ENCODE results near the gene KAT2A. TPM values are rescaled to one million over a fixed set of nuclear protein-coding genes. Genes with fewer than 3 reads are reported as not detected.

KAT2A gene
- total RNA-seq, 1 donor from 2014 or later: 45.5 TPM

GRCh38 chr17:42097691-42098631 is 23.2 kb downstream of the KAT2A start, which contains the start of gene ZNF385C:
ZNF385C (minus strand) TSS chr17:42098473; CDS start chr17:42063056, 35,417 bp downstream.
- intact Hi-C loops (cut with micrococcal nuclease): no loop called here

GRCh38 chr17:42096360-42097111 is 24.6 kb downstream of the KAT2A start:
- intact Hi-C loops (cut with micrococcal nuclease): no loop called here

GRCh38 chr17:42094375-42095069 is 26.6 kb downstream of the KAT2A start:
- intact Hi-C loops (cut with micrococcal nuclease): no loop called here

DNA sequence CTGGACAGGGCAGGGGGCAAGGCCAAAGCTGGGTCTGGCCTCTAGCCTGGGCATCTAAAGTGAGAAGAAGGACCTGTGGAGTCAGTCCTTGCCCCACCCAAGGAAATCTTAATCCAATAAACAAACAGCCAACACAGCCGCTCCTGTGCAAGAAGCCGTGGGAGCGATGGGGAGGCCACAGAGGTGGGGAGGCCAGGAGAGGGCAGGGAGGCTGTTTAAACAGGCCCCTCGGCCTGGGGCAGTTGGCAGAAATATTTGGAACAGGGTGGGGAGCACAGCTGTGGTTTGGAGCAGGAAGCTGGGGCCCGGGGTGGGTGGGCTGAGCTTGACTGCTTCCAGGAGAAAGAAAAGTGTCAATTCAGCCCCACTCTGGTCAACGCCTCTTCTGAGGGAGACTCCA is 28.2 kb downstream of the KAT2A start:
- intact Hi-C loops (cut with micrococcal nuclease): no loop called here

DNA sequence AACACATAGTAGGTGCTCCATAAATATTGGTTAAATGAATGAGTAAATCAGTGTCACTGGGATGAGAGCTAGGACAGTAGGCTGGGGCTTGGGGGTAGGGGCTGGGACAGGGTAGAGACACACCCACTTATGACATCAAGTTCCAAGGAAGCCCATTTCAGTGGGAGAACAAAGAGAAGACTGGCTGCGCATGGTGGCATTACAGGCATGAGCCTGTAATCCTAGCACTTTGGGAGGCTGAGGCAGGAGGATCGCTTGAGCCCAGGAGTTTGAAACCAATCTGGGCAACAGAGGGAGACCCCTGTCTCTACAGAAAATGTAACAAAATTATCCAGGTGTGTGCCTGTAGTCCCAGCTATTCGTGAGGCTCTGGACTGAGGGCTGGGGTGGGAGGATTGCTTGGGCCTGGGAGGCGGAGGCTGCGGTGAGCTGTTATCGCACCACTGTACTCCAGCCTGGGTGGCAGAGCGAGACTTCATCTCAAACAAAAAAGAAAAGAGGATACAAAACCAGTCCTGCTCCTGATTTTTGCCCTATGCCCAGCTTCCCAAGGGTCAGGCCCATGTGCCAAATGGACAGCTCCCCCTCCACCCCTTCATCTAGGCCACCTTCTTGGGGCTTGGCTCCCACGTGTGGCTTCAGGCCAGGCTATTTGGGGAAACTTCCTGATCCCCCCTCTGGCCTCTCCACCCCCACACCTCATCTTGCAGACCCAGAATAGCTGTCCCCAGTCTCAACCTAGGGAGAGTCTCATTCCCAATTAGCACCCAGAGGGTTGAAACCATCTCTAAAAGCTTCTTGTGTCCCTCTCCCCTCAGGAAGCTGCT is 30.0 kb downstream of the KAT2A start:
- intact Hi-C loops (cut with micrococcal nuclease): no loop called here

DNA sequence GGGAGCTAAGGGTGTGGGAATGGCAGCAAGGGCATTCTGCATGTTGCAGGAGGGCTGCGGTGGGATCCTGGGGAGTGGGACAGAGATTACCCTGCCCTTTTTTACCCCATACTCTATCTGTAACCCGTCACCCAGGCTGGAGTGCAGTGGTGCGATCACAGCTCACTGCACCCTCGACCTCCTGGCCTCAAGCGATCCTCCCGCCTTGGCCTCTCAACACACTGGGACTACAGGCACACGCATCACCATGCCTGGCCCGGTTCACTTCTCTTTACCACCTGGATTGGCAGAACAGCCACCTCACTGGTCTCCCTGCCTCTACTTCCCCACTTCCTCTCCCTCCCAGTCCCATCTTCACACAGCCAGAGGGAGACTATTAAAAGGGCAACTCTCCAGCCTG is 32.4 kb downstream of the KAT2A start:
- intact Hi-C loops (cut with micrococcal nuclease): no loop called here

DNA sequence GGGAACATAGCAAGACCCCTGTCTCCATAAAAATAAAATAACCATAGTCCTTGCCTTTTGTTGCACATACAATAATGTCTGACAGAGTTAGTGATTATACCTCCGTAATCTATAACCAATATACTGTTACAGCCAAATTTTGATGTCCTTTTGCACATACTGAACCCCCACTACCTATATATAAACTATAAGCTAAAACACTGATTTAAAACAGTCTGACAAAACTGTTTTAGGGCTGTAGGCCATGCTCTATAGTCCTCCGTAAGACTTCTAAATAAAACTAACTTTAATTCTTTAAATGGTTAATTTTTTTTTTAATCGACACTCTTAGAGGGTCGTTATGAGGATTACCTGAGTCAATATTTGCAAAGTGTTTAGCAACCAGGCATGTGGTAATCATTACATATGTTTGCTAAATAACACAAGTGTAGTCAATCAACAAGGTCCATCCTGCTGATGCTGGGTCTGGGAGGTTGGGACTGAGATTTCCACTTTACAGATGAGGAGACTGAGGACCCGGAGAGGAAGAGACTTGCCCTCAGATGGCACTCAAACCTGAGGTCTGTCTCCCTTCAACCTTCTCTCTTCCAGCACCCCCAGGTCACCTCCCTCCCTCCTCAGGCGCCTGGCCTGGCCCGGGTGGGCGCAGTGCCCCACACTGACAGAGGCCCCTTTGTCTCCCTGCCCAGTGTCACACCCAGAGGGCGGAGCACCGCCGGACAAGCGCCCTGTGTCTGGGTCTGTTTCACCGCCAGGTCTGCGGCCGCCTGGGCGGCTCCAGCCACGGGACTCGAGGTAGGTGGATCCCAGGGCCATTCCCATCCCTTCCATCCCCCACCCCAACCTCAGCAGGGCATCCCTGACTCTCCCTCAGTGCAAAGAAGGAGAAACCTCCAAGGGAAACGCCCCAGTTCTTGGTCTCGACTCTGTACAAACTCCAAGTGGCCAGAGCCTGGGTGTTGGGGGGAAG is 33.1 kb downstream of the KAT2A start:
- intact Hi-C loops (cut with micrococcal nuclease): no loop called here

DNA sequence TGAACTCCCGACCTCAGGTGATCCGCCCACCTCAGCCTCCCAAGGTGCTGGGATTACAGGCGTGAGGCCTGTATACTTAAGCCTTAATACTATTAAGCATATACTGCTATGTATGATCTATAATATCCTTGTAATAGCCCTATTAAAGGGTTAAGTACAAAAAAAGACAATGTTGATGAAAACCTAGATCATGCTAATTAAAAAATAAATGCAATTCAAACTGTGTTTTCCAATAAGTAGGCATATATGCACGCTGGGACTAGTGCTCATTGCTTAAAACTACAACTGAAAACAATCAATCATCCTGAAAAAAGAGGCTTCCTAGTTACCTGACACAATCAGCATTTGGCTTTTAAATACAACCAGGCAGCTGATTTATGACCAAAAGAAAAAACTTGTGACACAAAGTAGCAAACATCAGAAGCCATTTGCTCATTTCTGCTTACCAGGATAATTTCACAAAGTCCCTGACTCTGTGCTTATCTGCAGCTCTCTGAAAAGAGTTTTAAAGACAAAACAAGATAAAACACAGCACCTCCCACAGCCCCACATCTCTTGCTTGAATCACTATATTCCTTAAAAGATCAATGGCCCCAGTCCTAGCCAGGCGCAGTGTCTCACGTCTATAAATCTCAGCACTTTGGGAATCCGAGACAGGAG is 34.0 kb downstream of the KAT2A start:
- intact Hi-C loops (cut with micrococcal nuclease): no loop called here

- intact Hi-C loops (cut with micrococcal nuclease): no loop called here
Measured at GRCh38 chr17:42081516-42082129, 39.5 kb downstream of the KAT2A start.

GRCh38 chr17:42079541-42079940 is 41.6 kb downstream of the KAT2A start:
- intact Hi-C loops (cut with micrococcal nuclease): no loop called here

DNA sequence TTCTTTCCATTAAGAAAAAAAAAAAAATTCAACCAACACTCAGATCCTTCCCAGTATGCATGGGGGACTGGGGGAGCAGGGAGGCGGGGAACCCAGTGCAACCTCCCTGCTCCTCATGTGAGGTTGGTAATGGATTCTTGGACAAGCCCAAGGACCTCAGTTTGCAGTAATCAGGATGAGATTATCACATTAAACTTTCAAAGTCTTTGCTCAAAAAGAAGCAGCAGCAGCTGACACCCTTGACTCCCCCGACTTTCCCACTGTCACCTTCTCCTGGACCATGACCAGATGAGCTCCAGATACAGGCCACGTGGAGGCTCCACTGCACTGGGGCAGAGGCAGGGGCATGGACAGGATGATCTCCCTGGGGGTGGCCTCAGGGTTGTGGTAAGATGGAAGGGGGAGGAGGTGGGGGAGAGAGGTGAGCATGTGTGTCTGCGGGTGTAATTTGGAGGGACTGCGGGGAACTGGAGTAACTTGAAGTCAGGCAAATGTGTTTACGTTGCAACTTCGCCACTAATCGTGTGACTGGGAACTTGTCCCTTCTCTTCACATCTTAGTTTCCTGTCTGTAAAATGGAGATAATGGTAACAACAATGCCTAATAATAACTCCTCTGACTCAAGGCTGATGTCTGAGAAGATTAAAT is 42.6 kb downstream of the KAT2A start:
- intact Hi-C loops (cut with micrococcal nuclease): no loop called here

DNA sequence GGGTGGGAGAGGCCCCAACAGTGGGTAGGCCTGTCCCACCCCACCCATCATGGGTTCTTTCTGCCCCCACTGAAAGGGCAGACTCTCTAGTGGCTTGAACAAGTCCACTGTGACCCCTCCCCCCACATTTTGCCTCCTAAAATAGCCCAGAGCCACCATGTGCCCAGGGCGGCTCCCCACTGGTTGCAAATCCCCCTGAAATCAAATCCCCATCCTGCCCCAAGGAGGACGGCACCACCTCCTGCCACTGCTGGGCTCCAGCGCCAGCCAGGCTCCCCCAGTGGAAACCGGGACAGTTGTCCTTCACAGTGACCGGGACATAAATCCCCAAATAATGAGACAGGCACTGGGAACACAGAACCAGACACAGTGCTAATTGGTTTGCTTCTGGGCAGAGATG is 43.4 kb downstream of the KAT2A start:
- intact Hi-C loops (cut with micrococcal nuclease): no loop called here

- intact Hi-C loops (cut with micrococcal nuclease): no loop called here
Measured at GRCh38 chr17:42076797-42077559, 44.2 kb downstream of the KAT2A start.

GRCh38 chr17:42075789-42076188 is 45.4 kb downstream of the KAT2A start:
- intact Hi-C loops (cut with micrococcal nuclease): no loop called here

DNA sequence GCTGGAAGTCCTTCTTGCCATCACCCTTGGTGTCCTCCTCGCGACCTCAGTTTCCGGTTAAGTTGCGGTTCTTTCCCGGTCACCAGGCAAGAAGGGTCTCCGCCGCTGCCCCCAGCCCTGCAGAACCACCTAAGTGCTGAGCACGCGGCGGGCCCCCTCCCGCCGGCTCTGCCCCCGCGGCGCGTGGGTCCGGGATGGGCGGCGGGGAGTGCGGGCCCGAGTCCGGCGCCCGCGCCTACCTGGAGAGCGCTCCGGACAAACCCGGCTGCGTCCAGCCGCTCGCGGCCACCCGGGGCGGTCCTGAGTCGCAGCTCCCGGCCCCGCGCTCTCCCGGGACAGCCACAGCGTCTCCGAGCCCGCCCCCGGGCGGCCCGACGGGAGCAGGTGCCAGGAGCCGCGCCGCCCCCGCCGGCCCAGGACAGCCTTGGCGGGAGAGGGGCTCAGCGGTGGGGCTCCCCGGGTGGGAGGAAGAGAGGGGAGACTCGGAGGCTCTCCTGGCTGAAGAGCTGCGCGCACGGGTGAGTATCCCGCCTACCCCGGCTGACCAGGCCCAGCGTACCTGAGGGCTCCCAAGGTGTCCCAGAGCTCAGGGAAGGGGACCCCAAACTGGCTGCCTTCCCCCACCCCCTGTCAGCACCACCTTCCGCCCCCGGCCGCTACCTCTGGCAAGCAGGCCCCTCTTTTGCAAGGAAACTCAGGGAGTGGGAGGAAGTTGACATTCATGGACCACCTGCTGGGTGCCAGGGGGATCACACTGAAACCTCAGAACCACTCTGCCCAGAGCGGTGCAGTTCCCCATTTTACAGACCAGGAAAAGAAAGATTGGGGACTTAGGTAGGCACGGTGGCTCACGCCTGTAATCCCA is 48.6 kb downstream of the KAT2A start:
- intact Hi-C loops (cut with micrococcal nuclease): no loop called here

- intact Hi-C loops (cut with micrococcal nuclease): no loop called here
Measured at GRCh38 chr17:42071810-42072209, 49.4 kb downstream of the KAT2A start.

Measured in T-helper 2 cell treated with Interferon-gamma antibody and Interleukin-4, amounts not matched to agents 100 ng/mL and 5 ng/mL, for 36 hours (primary cell).